B cell (primary cell): ENCODE measurements around the gene ANK3. TPM values are rescaled to one million over a fixed set of nuclear protein-coding genes. Genes with fewer than 3 reads are reported as not detected.
A peak's percentile ranks its signal among the peaks of the same experiment; 100 is the strongest.

ENCODE experiments used
- ATAC-seq: fragments of 200-7000 bp; cut with Tn5 transposase; one replicate; pipeline ENCODE4 v1.10.0; 2021; ENCODE audit warnings: low read depth, mild to moderate bottlenecking, moderate number of reproducible peaks, moderate library complexity
- CTCF ChIA-PET: fragments of 350-600 bp; sonication (Branson Sonifier 250); formaldehyde crosslinking; loops from one replicate; lab custom pipeline; 2021; ENCODE audit warnings: antibody characterized with exemption, inconsistent platforms; lab: Charles Lee
- POLR2A ChIA-PET: fragments of 350-600 bp; sonication (Branson Sonifier 250); formaldehyde crosslinking; loops from one replicate; lab custom pipeline; 2021; ENCODE audit warnings: antibody characterized with exemption; lab: Charles Lee
- DNase-seq: peaks from one replicate; pipeline ENCODE4 v3.0.0; 2013
- H2AFZ ChIP-seq: 2 replicates; pipeline ENCODE4 v1.6.1; 2012; ENCODE audit warnings: mild to moderate bottlenecking, low read depth, low read length; ENCODE audit not compliant: insufficient read depth, poor library complexity, severe bottlenecking
- H3K27ac ChIP-seq, 2 donors: 1 replicate in 1 of 2; 2 replicates in 1 of 2; pipeline ENCODE4 v1.5.1; 2012 to 2013; ENCODE audit warnings: low read length in 2 of 2, mild to moderate bottlenecking in 2 of 2, moderate library complexity in 1 of 2
- H3K27me3 ChIP-seq, 4 experiments: fragments of 200-600 bp in 1 of 4; sonication (generic) in 1 of 4; replicated peaks in 1 of 4; 1 replicate in 2 of 4; 2 replicates in 2 of 4; pipeline versions ENCODE4 v1.6.1 to v1.7.0; 2013 to 2016; ENCODE audit warnings: low read length in 3 of 4, mild to moderate bottlenecking in 2 of 4, mixed read lengths in 1 of 4, moderate library complexity in 1 of 4; ENCODE audit not compliant: insufficient read depth in 4 of 4, control insufficient read depth in 3 of 4; ENCODE audit errors: control extremely low read depth in 1 of 4
- H3K36me3 ChIP-seq, 2 experiments: replicated peaks in 1 of 2; 1 replicate in 1 of 2; 2 replicates in 1 of 2; pipeline versions ENCODE4 v1.6.1 to v1.7.1; 2013; ENCODE audit warnings: low read length in 1 of 2; ENCODE audit not compliant: insufficient read depth in 2 of 2, control insufficient read depth in 1 of 2; ENCODE audit errors: control extremely low read depth in 1 of 2, extremely low read depth in 1 of 2
- H3K4me1 ChIP-seq, 2 donors: fragments of 200-600 bp in 1 of 2; sonication (generic) in 1 of 2; 1 replicate in 1 of 2; 2 replicates in 1 of 2; pipeline versions ENCODE4 v1.5.1 to v1.6.1; 2013 to 2017; ENCODE audit warnings: low read length in 2 of 2; ENCODE audit not compliant: control insufficient read depth in 2 of 2, insufficient read depth in 2 of 2
- H3K4me2 ChIP-seq: replicated peaks from 2 replicates; pipeline ENCODE3; 2012; ENCODE audit warnings: mild to moderate bottlenecking, low read depth, low read length; ENCODE audit not compliant: poor library complexity, severe bottlenecking
- H3K4me3 ChIP-seq, 5 experiments: fragments of 200-600 bp in 1 of 5; sonication (generic) in 1 of 5; 1 replicate in 3 of 5; 2 replicates in 2 of 5; pipeline versions ENCODE4 v1.5.1 to v1.7.0; 2011 to 2016; ENCODE audit warnings: low read length in 4 of 5, mild to moderate bottlenecking in 4 of 5, low read depth in 2 of 5, control low read depth in 1 of 5, moderate library complexity in 1 of 5; ENCODE audit not compliant: insufficient read depth in 1 of 5; ENCODE audit errors: control extremely low read depth in 1 of 5, extremely low read depth in 1 of 5
- H3K79me2 ChIP-seq: fragments of 200-600 bp; sonication (generic); one replicate; pipeline ENCODE4 v1.6.0; 2016; ENCODE audit warnings: low read length; ENCODE audit not compliant: control insufficient read depth, insufficient read depth
- H3K9ac ChIP-seq: fragments of 200-600 bp; sonication (generic); 2 replicates; pipeline ENCODE4 v1.6.1; 2017; ENCODE audit warnings: mild to moderate bottlenecking, low read length, moderate library complexity
- H3K9me3 ChIP-seq, 3 donors: one replicate each; pipeline versions ENCODE4 v1.6.1 to v1.7.1; 2013; ENCODE audit warnings: low read length in 2 of 3; ENCODE audit not compliant: control insufficient read depth in 2 of 3, insufficient read depth in 1 of 3; ENCODE audit errors: control extremely low read depth in 1 of 3
- H4K20me1 ChIP-seq: 2 replicates; pipeline ENCODE4 v1.6.0; 2012; ENCODE audit warnings: mild to moderate bottlenecking, low read length; ENCODE audit not compliant: insufficient read depth, control insufficient read depth, poor library complexity, severe bottlenecking
- H3K27ac Mint-ChIP-seq: one replicate; pipeline ENCODE4 v1.8.0; 2021; ENCODE audit warnings: mixed read lengths
- H3K27me3 Mint-ChIP-seq: one replicate; pipeline ENCODE4 v1.8.0; 2021; ENCODE audit warnings: mixed read lengths
- H3K4me1 Mint-ChIP-seq: one replicate; pipeline ENCODE4 v1.8.0; 2021; ENCODE audit warnings: mixed read lengths
- H3K4me3 Mint-ChIP-seq: one replicate; pipeline ENCODE4 v1.8.0; 2021; ENCODE audit warnings: mixed read lengths
- H3K9me3 Mint-ChIP-seq: one replicate; pipeline ENCODE4 v1.8.0; 2022; ENCODE audit warnings: mixed read lengths; ENCODE audit not compliant: insufficient read depth
- EZH2 ChIP-seq: IDR thresholded peaks from 2 replicates; pipeline ENCODE4 v1.6.1; 2012; ENCODE audit warnings: borderline replicate concordance, low read depth, mild to moderate bottlenecking, moderate library complexity, low read length; ENCODE audit not compliant: insufficient read depth, poor library complexity, severe bottlenecking
- whole genome bisulfite sequencing: methylation state at CpG from one replicate; pipeline ENCODE4 v1.1.5; 2013; ENCODE audit warnings: missing lambda C conversion rate; ENCODE audit not compliant: insufficient coverage; 5-methylcytosine and 5-hydroxymethylcytosine counted together
- intact Hi-C: fragments of 100-400 bp; cut with micrococcal nuclease; formaldehyde crosslinking; loops from one replicate; pipeline ENCODE4 v1.10.0; 2022
- polyA plus RNA-seq: library from polyadenylated mRNA; depleted of rRNA; stranded (reverse); fragments of >200 nt; gene quantifications from 2 replicates; pipeline ENCODE4 v1.2.3, GENCODE V29; 2012
- total RNA-seq, 2 donors: library from RNA; stranded (reverse); fragments of 120-200 nt in 1 of 2; gene quantifications; 1 replicate in 1 of 2; 2 replicates in 1 of 2; pipeline versions ENCODE4 v1.2.3 to v1.2.4, GENCODE V29; 2013 to 2022
- TF ChIP-seq, protein P1 (sequence below): fragments of 200-600 bp; IDR thresholded peaks from one replicate; pipeline ENCODE4 v1.8.0; 2022; ENCODE audit warnings: antibody characterized with exemption, mild to moderate bottlenecking

The ANK3 gene
- total and polyA plus RNA-seq, 2 donors (not counting 1 experiment from before 2014, with no cell fraction given): 4.9 to 21.6 TPM

DNA sequence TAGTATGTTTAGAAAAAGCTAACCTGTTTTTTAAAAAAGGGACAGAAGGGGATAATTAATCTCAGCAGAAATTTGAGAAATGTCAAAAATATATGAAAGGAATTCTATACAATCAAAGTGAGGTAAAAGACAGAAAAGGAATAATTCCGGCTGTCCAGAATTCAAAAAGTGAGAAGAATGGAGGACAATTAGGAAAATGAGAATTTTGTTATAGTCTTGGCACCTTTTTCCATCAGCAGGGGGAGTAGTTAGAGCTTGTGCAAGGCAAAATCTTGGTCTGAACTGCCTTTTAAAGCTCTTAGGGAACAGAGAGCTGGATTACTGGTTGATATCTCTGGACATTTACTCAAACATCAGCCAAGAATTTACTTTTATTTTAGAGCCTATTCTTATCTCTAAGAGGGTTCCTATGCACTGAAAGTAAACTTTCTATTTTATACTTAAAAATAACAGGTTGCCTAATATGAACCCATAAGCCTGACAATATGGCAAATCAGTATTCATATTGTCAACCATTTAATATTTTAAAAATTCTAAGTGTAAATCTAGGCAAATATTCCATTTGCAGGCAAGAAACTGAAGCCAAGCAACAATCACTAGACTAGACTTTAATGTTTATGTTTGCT is 185.6 kb downstream of the ANK3 start:
- H3K4me1 ChIP-seq: peaks cover 0 to 9% of the 10 kb centered on the region in 2 donors
- WGBS: 100% methylated on average over 1 of the region's 1 CpG
- no peak for ATAC-seq
- no peak overlapping the region for H3K4me3 Mint-ChIP-seq
- H3K4me1 Mint-ChIP-seq: peaks cover 11% of the 10 kb centered on the region
- H2AFZ ChIP-seq: no peak overlapping the region
- no peak overlapping the region for H3K4me3 ChIP-seq
- H3K27me3 ChIP-seq: no peaks in the 10 kb centered on the region
- POLR2A ChIA-PET: interaction anchor here (0.5 kb wide), 1 partner anchor 97 kb away, joined by 4 read pairs; no protein-coding TSS in a partner anchor
- no peaks in the 10 kb centered on the region for H3K9me3 ChIP-seq
- TF ChIP-seq EZH2: no peak
- TF ChIP-seq, protein P1, sequence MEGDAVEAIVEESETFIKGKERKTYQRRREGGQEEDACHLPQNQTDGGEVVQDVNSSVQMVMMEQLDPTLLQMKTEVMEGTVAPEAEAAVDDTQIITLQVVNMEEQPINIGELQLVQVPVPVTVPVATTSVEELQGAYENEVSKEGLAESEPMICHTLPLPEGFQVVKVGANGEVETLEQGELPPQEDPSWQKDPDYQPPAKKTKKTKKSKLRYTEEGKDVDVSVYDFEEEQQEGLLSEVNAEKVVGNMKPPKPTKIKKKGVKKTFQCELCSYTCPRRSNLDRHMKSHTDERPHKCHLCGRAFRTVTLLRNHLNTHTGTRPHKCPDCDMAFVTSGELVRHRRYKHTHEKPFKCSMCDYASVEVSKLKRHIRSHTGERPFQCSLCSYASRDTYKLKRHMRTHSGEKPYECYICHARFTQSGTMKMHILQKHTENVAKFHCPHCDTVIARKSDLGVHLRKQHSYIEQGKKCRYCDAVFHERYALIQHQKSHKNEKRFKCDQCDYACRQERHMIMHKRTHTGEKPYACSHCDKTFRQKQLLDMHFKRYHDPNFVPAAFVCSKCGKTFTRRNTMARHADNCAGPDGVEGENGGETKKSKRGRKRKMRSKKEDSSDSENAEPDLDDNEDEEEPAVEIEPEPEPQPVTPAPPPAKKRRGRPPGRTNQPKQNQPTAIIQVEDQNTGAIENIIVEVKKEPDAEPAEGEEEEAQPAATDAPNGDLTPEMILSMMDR: peak; percentile 70
- H3K4me2 ChIP-seq: no peak overlapping the region
- no peaks in the 10 kb centered on the region for H4K20me1 ChIP-seq
- H3K27ac ChIP-seq: no peak overlapping the region
- no peaks in the 10 kb centered on the region for H3K9me3 Mint-ChIP-seq
- H3K27me3 Mint-ChIP-seq: no peaks in the 10 kb centered on the region
- CTCF ChIA-PET: interaction anchor here (0.6 to 13.1 kb wide), 30 partner anchors 9 to 578 kb away, joined by 3 to 168 read pairs (median 4); no protein-coding TSS in a partner anchor
- no peak overlapping the region for H3K9ac ChIP-seq
- H3K79me2 ChIP-seq: no peaks in the 10 kb centered on the region
- no peak overlapping the region for H3K27ac Mint-ChIP-seq
- intact Hi-C loops: loop anchor here (1.0 to 10.0 kb wide), 4 partner anchors 33 to 443 kb away; no protein-coding TSS in a partner anchor
- no peaks in the 10 kb centered on the region for H3K36me3 ChIP-seq
- peak; percentile 45 for DNase-seq

DNA sequence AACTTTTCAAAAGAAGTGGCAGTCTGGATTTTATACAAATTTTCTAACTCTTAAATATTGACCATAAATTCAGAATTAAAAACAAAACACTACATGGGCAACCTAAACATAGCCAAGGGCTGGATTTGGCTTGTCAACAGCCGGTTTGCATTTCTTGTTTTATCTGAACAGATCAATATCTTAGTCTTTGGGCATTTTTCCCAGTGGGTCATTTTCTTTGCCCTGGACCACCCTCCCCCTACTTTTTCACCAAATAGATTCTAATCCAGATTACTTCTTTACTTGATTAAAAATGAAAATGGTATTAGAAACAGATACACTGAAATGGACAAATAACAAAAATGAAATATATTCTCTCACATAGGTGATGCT is 189.0 kb downstream of the ANK3 start:
- peaks cover 5% of the 10 kb centered on the region for H3K4me1 Mint-ChIP-seq
- TF ChIP-seq, protein P1: no peak
- no peak for TF ChIP-seq EZH2
- Histone ChIP-seq H3K4me2 (no peak overlapping the region), H3K4me1 (peaks cover 0 to 1% of the 10 kb centered on the region in 2 donors), H3K27ac (no peak overlapping the region), H4K20me1 (no peaks in the 10 kb centered on the region), H3K36me3 (peaks cover 0 to 2% of the 10 kb centered on the region in 2 experiments), H3K27me3 (no peaks in the 10 kb centered on the region), H3K9ac (no peak overlapping the region), H3K79me2 (no peaks in the 10 kb centered on the region), H3K4me3 (no peak overlapping the region), H2AFZ (no peak overlapping the region), H3K9me3 (no peaks in the 10 kb centered on the region)
- H3K4me3 Mint-ChIP-seq: no peak overlapping the region
- H3K9me3 Mint-ChIP-seq: no peaks in the 10 kb centered on the region
- 100% methylated on average over 1 of the region's 1 CpG for WGBS
- CTCF ChIA-PET: interaction anchor here (1.3 to 13.1 kb wide), 3 partner anchors 36 to 445 kb away, joined by 3 to 168 read pairs (median 4); no protein-coding TSS in a partner anchor
- ATAC-seq (no peak), DNase-seq (no peak)
- H3K27ac Mint-ChIP-seq: no peak overlapping the region
- intact Hi-C loops: loop anchor here (10.0 kb wide), 1 partner anchor 336 kb away; no protein-coding TSS in a partner anchor
- H3K27me3 Mint-ChIP-seq: no peaks in the 10 kb centered on the region
- POLR2A ChIA-PET: no interaction called here
